ENCODE measurements around the gene ANKRD13B.

ANKRD13B gene

GRCh38 chr17:29612094-29612403, 19.1 kb downstream of the ANKRD13B start:
- H3K4me1 ChIP-seq (ENCODE audit: control insufficient read depth, low read depth, low read length): peaks cover 22% of the 10 kb centered on the region
- no peaks in the 10 kb centered on the region for H3K9me3 ChIP-seq (ENCODE audit: control insufficient read depth, low read depth, low read length)
- H3K4me3 ChIP-seq (ENCODE audit: low read length): no peak overlapping the region
- H3K36me3 ChIP-seq (ENCODE audit: control insufficient read depth, low read depth, low read length): no peaks in the 10 kb centered on the region
- no peak overlapping the region for H3K27ac ChIP-seq (ENCODE audit: low read length)
- peaks cover 35% of the 10 kb centered on the region for H3K27me3 ChIP-seq (ENCODE audit: control insufficient read depth, insufficient read depth, low read length)
- H3K9ac ChIP-seq (ENCODE audit: low read length): no peak overlapping the region

DNA sequence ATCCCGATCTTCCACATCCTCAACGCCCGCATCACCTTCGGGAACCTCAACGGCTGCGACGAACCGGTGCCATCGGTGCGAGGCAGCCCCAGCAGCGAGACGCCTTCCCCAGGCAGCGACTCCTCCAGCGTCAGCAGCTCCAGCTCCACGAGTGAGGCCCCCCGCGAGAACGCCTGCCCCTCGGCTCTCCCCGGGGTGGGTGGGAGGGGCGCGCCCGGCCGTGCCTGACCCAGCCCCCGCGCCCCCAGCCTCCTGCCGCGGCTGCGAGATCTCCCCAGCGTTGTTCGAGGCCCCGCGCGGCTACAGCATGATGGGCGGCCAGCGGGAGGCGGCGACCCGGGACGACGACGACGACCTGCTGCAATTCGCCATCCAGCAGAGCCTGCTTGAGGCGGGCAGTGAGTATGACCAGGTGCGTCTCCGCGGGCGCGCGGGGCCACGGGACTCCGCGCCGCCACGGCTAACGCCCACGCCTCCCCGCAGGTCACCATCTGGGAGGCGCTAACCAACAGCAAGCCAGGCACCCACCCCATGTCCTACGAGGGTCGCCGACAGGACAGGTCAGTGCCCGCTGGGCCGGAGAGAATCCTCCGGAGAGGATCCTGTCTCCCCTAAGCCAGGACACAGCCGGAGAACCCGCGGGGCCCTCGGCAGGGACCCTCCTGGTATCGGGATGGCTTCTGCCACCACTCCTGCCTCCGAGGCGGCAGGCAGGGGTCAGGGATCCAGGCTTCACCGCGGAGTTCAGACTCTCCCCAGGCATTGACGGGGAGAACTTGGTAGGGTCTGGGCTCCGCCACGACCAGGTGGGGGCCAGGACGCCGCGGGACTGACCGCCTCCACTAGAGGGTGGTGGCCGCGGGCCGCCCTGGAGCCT, 19.7 kb downstream of the ANKRD13B start:
- Histone ChIP-seq H3K4me3 (ENCODE audit: low read length) (no peak overlapping the region), H3K27me3 (ENCODE audit: control insufficient read depth, insufficient read depth, low read length) (peaks cover 41% of the 10 kb centered on the region), H3K36me3 (ENCODE audit: control insufficient read depth, low read depth, low read length) (no peaks in the 10 kb centered on the region), H3K27ac (ENCODE audit: low read length) (no peak overlapping the region), H3K4me1 (ENCODE audit: control insufficient read depth, low read depth, low read length) (peaks cover 22% of the 10 kb centered on the region), H3K9ac (ENCODE audit: low read length) (no peak overlapping the region), H3K9me3 (ENCODE audit: control insufficient read depth, low read depth, low read length) (no peaks in the 10 kb centered on the region)

GRCh38 chr17:29613352-29613837, 20.5 kb downstream of the ANKRD13B start:
- H3K4me3 ChIP-seq (ENCODE audit: low read length): peak overlapping the region; percentile 46
- peaks cover 22% of the 10 kb centered on the region for H3K4me1 ChIP-seq (ENCODE audit: control insufficient read depth, low read depth, low read length)
- H3K36me3 ChIP-seq (ENCODE audit: control insufficient read depth, low read depth, low read length): no peaks in the 10 kb centered on the region
- H3K27ac ChIP-seq (ENCODE audit: low read length): no peak overlapping the region
- H3K9ac ChIP-seq (ENCODE audit: low read length): no peak overlapping the region
- H3K27me3 ChIP-seq (ENCODE audit: control insufficient read depth, insufficient read depth, low read length): peaks cover 48% of the 10 kb centered on the region
- H3K9me3 ChIP-seq (ENCODE audit: control insufficient read depth, low read depth, low read length): no peaks in the 10 kb centered on the region

DNA sequence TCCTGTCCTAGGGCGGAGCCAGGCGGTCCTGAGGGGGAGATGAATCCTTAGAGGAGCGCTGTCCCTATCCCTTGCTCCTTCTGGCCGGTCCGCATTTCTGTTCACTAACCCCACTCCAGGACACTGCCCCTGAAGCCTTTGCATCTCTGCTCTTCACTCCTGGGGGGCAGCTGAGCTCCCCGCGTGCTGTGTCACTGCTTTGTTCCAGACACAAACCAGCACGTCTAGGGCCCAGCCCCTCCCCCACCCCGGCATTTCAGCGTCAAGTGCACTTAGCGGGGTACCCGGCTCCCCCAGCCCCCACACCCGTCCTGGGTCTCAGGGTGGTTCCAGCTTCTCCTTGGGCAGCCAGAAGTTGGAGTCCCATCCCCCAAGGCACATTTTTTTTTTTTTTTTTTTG, 20.9 kb downstream of the ANKRD13B start:
- H3K9me3 ChIP-seq (ENCODE audit: control insufficient read depth, low read depth, low read length): no peaks in the 10 kb centered on the region
- H3K27ac ChIP-seq (ENCODE audit: low read length): no peak overlapping the region
- H3K4me3 ChIP-seq (ENCODE audit: low read length): peak overlapping the region; percentile 46
- H3K27me3 ChIP-seq (ENCODE audit: control insufficient read depth, insufficient read depth, low read length): peaks cover 53% of the 10 kb centered on the region
- H3K4me1 ChIP-seq (ENCODE audit: control insufficient read depth, low read depth, low read length): peaks cover 22% of the 10 kb centered on the region
- H3K36me3 ChIP-seq (ENCODE audit: control insufficient read depth, low read depth, low read length): no peaks in the 10 kb centered on the region
- no peak overlapping the region for H3K9ac ChIP-seq (ENCODE audit: low read length)

DNA sequence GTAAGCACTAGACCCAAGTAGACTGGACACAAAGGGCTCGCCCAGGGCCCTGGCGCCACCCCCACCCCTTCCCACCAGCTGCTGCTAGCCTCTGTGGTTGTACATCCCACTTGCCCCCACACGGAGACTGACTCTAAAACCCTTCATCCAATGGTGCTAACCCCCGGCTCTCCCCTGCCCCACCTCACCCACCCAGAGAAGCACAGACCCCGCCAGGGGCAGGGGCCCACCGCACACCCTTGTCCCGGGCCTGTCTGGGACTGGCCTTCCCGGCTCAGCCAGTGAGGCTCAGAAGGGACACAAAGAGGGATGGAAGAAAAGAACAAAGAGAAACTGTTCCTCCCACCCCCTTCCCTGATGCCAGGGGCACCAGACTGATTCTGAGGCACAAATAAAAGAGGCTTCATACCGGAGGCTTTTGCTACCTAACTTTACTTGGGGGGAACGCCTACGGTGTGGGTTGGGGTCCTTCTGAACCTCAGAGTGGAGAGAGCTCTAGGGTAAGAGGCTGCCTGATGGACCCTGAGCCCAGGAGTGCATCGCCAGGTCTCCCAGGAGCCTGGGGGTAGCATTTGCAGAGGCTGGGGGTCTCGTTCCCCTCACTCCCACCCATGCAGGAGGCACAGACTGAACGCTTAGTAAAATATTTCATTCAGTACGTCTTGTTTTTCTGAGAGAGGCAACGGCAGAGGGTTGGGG, 21.6 kb downstream of the ANKRD13B start:
- Histone ChIP-seq H3K9me3 (ENCODE audit: control insufficient read depth, low read depth, low read length) (no peaks in the 10 kb centered on the region), H3K4me3 (ENCODE audit: low read length) (no peak overlapping the region), H3K27me3 (ENCODE audit: control insufficient read depth, insufficient read depth, low read length) (peaks cover 59% of the 10 kb centered on the region), H3K9ac (ENCODE audit: low read length) (no peak overlapping the region), H3K4me1 (ENCODE audit: control insufficient read depth, low read depth, low read length) (peaks cover 22% of the 10 kb centered on the region), H3K27ac (ENCODE audit: low read length) (no peak overlapping the region), H3K36me3 (ENCODE audit: control insufficient read depth, low read depth, low read length) (no peaks in the 10 kb centered on the region)

GRCh38 chr17:29615048-29615385, 22.1 kb downstream of the ANKRD13B start:
- Histone ChIP-seq H3K27me3 (ENCODE audit: control insufficient read depth, insufficient read depth, low read length) (peaks cover 65% of the 10 kb centered on the region), H3K9me3 (ENCODE audit: control insufficient read depth, low read depth, low read length) (no peaks in the 10 kb centered on the region), H3K4me1 (ENCODE audit: control insufficient read depth, low read depth, low read length) (peaks cover 22% of the 10 kb centered on the region), H3K4me3 (ENCODE audit: low read length) (peak overlapping the region; percentile 46), H3K36me3 (ENCODE audit: control insufficient read depth, low read depth, low read length) (no peaks in the 10 kb centered on the region), H3K27ac (ENCODE audit: low read length) (no peak overlapping the region), H3K9ac (ENCODE audit: low read length) (no peak overlapping the region)

- Histone ChIP-seq H3K27ac (ENCODE audit: low read length) (no peak overlapping the region), H3K36me3 (ENCODE audit: control insufficient read depth, low read depth, low read length) (no peaks in the 10 kb centered on the region), H3K4me1 (ENCODE audit: control insufficient read depth, low read depth, low read length) (peaks cover 26% of the 10 kb centered on the region), H3K27me3 (ENCODE audit: control insufficient read depth, insufficient read depth, low read length) (peaks cover 71% of the 10 kb centered on the region), H3K9me3 (ENCODE audit: control insufficient read depth, low read depth, low read length) (no peaks in the 10 kb centered on the region), H3K9ac (ENCODE audit: low read length) (no peak overlapping the region), H3K4me3 (ENCODE audit: low read length) (peak overlapping the region; percentile 46)
Observed at GRCh38 chr17:29615492-29616299, 22.8 kb downstream of the ANKRD13B start.

GRCh38 chr17:29616300-29617048, 23.5 kb downstream of the ANKRD13B start:
- peaks cover 29% of the 10 kb centered on the region for H3K4me1 ChIP-seq (ENCODE audit: control insufficient read depth, low read depth, low read length)
- no peaks in the 10 kb centered on the region for H3K9me3 ChIP-seq (ENCODE audit: control insufficient read depth, low read depth, low read length)
- peak overlapping the region; percentile 46 for H3K4me3 ChIP-seq (ENCODE audit: low read length)
- no peak overlapping the region for H3K27ac ChIP-seq (ENCODE audit: low read length)
- H3K36me3 ChIP-seq (ENCODE audit: control insufficient read depth, low read depth, low read length): no peaks in the 10 kb centered on the region
- H3K9ac ChIP-seq (ENCODE audit: low read length): no peak overlapping the region
- peaks cover 79% of the 10 kb centered on the region for H3K27me3 ChIP-seq (ENCODE audit: control insufficient read depth, insufficient read depth, low read length)

- peaks cover 86% of the 10 kb centered on the region for H3K27me3 ChIP-seq (ENCODE audit: control insufficient read depth, insufficient read depth, low read length)
- no peak overlapping the region for H3K27ac ChIP-seq (ENCODE audit: low read length)
Observed at GRCh38 chr17:29617125-29617480, 24.2 kb downstream of the ANKRD13B start.

DNA sequence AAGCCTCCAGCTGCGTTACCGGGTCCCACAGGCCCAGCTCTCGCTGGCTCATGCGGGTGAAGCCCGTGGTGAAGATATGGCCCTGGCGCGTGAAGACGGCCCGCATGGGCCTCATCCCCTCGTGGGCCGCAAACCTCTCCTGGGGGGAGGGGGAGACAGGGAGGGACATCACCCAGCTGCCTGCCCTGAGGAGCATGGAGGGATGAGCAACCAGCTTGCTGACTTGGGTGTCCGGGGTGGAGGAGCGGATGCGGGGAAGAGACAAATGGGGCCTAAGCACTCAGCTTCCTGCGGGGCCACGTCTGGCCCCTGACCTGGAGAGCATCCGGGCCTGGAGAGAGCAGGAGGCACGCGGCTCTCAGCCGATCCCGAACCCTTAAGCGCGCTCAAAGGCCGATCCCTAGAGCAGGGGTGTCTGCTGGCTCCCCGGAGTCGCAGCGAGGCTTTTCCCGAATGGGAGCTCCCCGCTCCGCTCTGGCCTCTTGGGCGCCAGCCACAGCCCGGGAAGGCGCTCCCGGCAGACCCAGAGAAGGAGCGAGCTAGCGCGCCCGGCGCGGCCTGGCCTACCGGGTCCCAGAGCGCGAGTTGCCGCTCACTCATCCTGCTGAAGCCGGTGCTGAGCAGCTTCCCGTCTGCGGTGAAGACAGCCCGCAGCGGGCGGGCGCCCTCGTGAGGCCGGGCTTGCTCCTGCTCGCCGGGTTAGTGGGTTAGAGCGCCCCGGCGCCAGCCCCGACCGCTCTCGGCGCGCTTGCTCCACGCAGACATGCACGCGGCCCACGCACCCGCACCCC, 24.7 kb downstream of the ANKRD13B start:
- no peaks in the 10 kb centered on the region for H3K36me3 ChIP-seq (ENCODE audit: control insufficient read depth, low read depth, low read length)
- H3K27ac ChIP-seq (ENCODE audit: low read length): no peak overlapping the region
- H3K9ac ChIP-seq (ENCODE audit: low read length): no peak overlapping the region
- no peaks in the 10 kb centered on the region for H3K9me3 ChIP-seq (ENCODE audit: control insufficient read depth, low read depth, low read length)
- peak overlapping the region; percentile 34 for H3K4me3 ChIP-seq (ENCODE audit: low read length)
- H3K4me1 ChIP-seq (ENCODE audit: control insufficient read depth, low read depth, low read length): peaks cover 29% of the 10 kb centered on the region
- peaks cover 90% of the 10 kb centered on the region for H3K27me3 ChIP-seq (ENCODE audit: control insufficient read depth, insufficient read depth, low read length)

More at GRCh38 chr17:29617125-29617480, 24.2 kb downstream of the ANKRD13B start:
- H3K9ac ChIP-seq (ENCODE audit: low read length): no peak overlapping the region
- H3K4me3 ChIP-seq (ENCODE audit: low read length): peak overlapping the region; percentile 34
- H3K4me1 ChIP-seq (ENCODE audit: control insufficient read depth, low read depth, low read length): peaks cover 29% of the 10 kb centered on the region
- H3K36me3 ChIP-seq (ENCODE audit: control insufficient read depth, low read depth, low read length): no peaks in the 10 kb centered on the region
- no peaks in the 10 kb centered on the region for H3K9me3 ChIP-seq (ENCODE audit: control insufficient read depth, low read depth, low read length)

All from iPS-18a (cell line).